ENCODE measurements around the gene MGMT. TPM values are rescaled to one million over a fixed set of nuclear protein-coding genes. Genes with fewer than 3 reads are reported as not detected.

Gene MGMT
- total RNA-seq, 6 experiments from 2014 or later: 8.9 to 18.0 (median 10.0) TPM

- TF ChIP-seq CTCF (IDR thresholded peaks at IDR 0.05): no peak
- no peaks in the 10 kb centered on the region for H3K4me1 Mint-ChIP-seq (ENCODE audit: low read depth)
- no peak for DNase-seq
- H3K9me3 Mint-ChIP-seq: peaks cover 59% of the 10 kb centered on the region
- no peaks in the 10 kb centered on the region; the same call in 1 of the 2 replicates for H3K27me3 Mint-ChIP-seq (ENCODE audit: insufficient read depth)
- H3K27ac Mint-ChIP-seq: no peak overlapping the region
- H3K36me3 Mint-ChIP-seq (ENCODE audit: low read depth): peaks cover 23% of the 10 kb centered on the region; the same call in 1 of the 2 replicates
- H3K4me3 Mint-ChIP-seq: no peak overlapping the region
Observed at GRCh38 chr10:129744134-129745111, 277.4 kb downstream of the MGMT start.

- peaks cover 55% of the 10 kb centered on the region for H3K9me3 Mint-ChIP-seq
Observed at GRCh38 chr10:129745186-129745750, 278.2 kb downstream of the MGMT start.

GRCh38 chr10:129754211-129755050 is 287.4 kb downstream of the MGMT start:
- TF ChIP-seq CTCF (IDR thresholded peaks at IDR 0.05): no peak
- Mint-ChIP-seq H3K4me1 (ENCODE audit: low read depth) (no peaks in the 10 kb centered on the region), H3K4me3 (no peak overlapping the region), H3K27me3 (ENCODE audit: insufficient read depth) (no peaks in the 10 kb centered on the region), H3K9me3 (peaks cover 48% of the 10 kb centered on the region), H3K36me3 (ENCODE audit: low read depth) (peaks cover 10% of the 10 kb centered on the region), H3K27ac (no peak overlapping the region)
- DNase-seq: no peak

More at GRCh38 chr10:129745186-129745750, 278.2 kb downstream of the MGMT start:
- no peak for TF ChIP-seq CTCF (IDR thresholded peaks at IDR 0.05)
- Mint-ChIP-seq H3K27ac (no peak overlapping the region), H3K4me1 (ENCODE audit: low read depth) (no peaks in the 10 kb centered on the region), H3K4me3 (no peak overlapping the region), H3K36me3 (ENCODE audit: low read depth) (peaks cover 17% of the 10 kb centered on the region; the same call in 1 of the 2 replicates), H3K27me3 (ENCODE audit: insufficient read depth) (no peaks in the 10 kb centered on the region; the same call in 1 of the 2 replicates)
- DNase-seq: no peak

- no peak overlapping the region for H3K4me3 Mint-ChIP-seq
- no peaks in the 10 kb centered on the region for H3K4me1 Mint-ChIP-seq (ENCODE audit: low read depth)
- H3K27ac Mint-ChIP-seq: no peak overlapping the region
- H3K36me3 Mint-ChIP-seq (ENCODE audit: low read depth): peaks cover 10% of the 10 kb centered on the region
- H3K9me3 Mint-ChIP-seq: peaks cover 45% of the 10 kb centered on the region
- H3K27me3 Mint-ChIP-seq (ENCODE audit: insufficient read depth): no peaks in the 10 kb centered on the region
- no peak for TF ChIP-seq CTCF (IDR thresholded peaks at IDR 0.05)
- no peak for DNase-seq
Observed at GRCh38 chr10:129755158-129755591, 288.1 kb downstream of the MGMT start.

GRCh38 chr10:129755621-129756020 is 288.6 kb downstream of the MGMT start:
- Mint-ChIP-seq H3K27me3 (ENCODE audit: insufficient read depth) (no peaks in the 10 kb centered on the region), H3K36me3 (ENCODE audit: low read depth) (peaks cover 13% of the 10 kb centered on the region), H3K4me3 (no peak overlapping the region), H3K27ac (no peak overlapping the region), H3K4me1 (ENCODE audit: low read depth) (no peaks in the 10 kb centered on the region), H3K9me3 (peaks cover 44% of the 10 kb centered on the region)
- DNase-seq: no peak
- TF ChIP-seq CTCF (IDR thresholded peaks at IDR 0.05): no peak

Data from HFFc6 (cell line).